Measurements from ENCODE around the gene DTD1.

The DTD1 gene

GRCh38 chr20:18724788-18725464 lies 137.1 kb downstream of the DTD1 start:
- no peak overlapping the region for H3K27ac ChIP-seq (ENCODE audit: low read depth, low read length)
- H3K9me2 ChIP-seq (replicated peaks; ENCODE audit: insufficient read depth, low read length): no peaks in the 10 kb centered on the region
- no peak overlapping the region for H3K4me2 ChIP-seq (ENCODE audit: low read depth, low read length, poor library complexity, severe bottlenecking)
- no peaks in the 10 kb centered on the region for H3K36me3 ChIP-seq (ENCODE audit: low read length)
- no peaks in the 10 kb centered on the region for H3K79me2 ChIP-seq (ENCODE audit: insufficient read depth, low read length)
- H3K9ac ChIP-seq (ENCODE audit: low read length): no peak overlapping the region
- H3K4me3 ChIP-seq (ENCODE audit: insufficient read depth, low read length, poor library complexity, severe bottlenecking): no peak overlapping the region
- H2AFZ ChIP-seq (ENCODE audit: low read depth, low read length, severe bottlenecking): no peak overlapping the region
- H3F3A ChIP-seq (ENCODE audit: insufficient read depth): no peaks in the 10 kb centered on the region
- no peaks in the 10 kb centered on the region for H3K9me3 ChIP-seq (ENCODE audit: insufficient read depth, low read length)
- no peaks in the 10 kb centered on the region; the same call in 1 of the 2 replicates for H4K20me1 ChIP-seq (ENCODE audit: low read depth, low read length)
- H3K27me3 ChIP-seq (ENCODE audit: low read length): no peaks in the 10 kb centered on the region
- TF ChIP-seq EZH2phosphoT487 (conservative IDR thresholded peaks at IDR 0.05; ENCODE audit: low read length) (no peak), CTCF (IDR thresholded peaks at IDR 0.05; ENCODE audit: insufficient read depth, low read length, poor library complexity, severe bottlenecking) (no peak)

GRCh38 chr20:18727032-18727508 lies 139.2 kb downstream of the DTD1 start:
- no peaks in the 10 kb centered on the region for H3F3A ChIP-seq (ENCODE audit: insufficient read depth)
- no peaks in the 10 kb centered on the region for H3K79me2 ChIP-seq (ENCODE audit: insufficient read depth, low read length)
- no peak overlapping the region for H2AFZ ChIP-seq (ENCODE audit: low read depth, low read length, severe bottlenecking)
- no peak overlapping the region for H3K9ac ChIP-seq (ENCODE audit: low read length)
- no peak overlapping the region for H3K4me3 ChIP-seq (ENCODE audit: insufficient read depth, low read length, poor library complexity, severe bottlenecking)
- H3K9me3 ChIP-seq (ENCODE audit: insufficient read depth, low read length): no peaks in the 10 kb centered on the region
- H4K20me1 ChIP-seq (ENCODE audit: low read depth, low read length): no peaks in the 10 kb centered on the region; the same call in 1 of the 2 replicates
- H3K9me2 ChIP-seq (replicated peaks; ENCODE audit: insufficient read depth, low read length): no peaks in the 10 kb centered on the region
- no peaks in the 10 kb centered on the region for H3K27me3 ChIP-seq (ENCODE audit: low read length)
- H3K4me2 ChIP-seq (ENCODE audit: low read depth, low read length, poor library complexity, severe bottlenecking): no peak overlapping the region
- H3K36me3 ChIP-seq (ENCODE audit: low read length): no peaks in the 10 kb centered on the region
- no peak overlapping the region for H3K27ac ChIP-seq (ENCODE audit: low read depth, low read length)
- TF ChIP-seq EZH2phosphoT487 (conservative IDR thresholded peaks at IDR 0.05; ENCODE audit: low read length) (no peak), CTCF (IDR thresholded peaks at IDR 0.05; ENCODE audit: insufficient read depth, low read length, poor library complexity, severe bottlenecking) (no peak)

GRCh38 chr20:18728165-18728869 lies 140.5 kb downstream of the DTD1 start:
- H3K27ac ChIP-seq (ENCODE audit: low read depth, low read length): peak overlapping the region; percentile 17; the same call in 1 of the 2 replicates

More at GRCh38 chr20:18728165-18728869, 140.5 kb downstream of the DTD1 start:
- Histone ChIP-seq H3K9me2 (replicated peaks; ENCODE audit: insufficient read depth, low read length) (no peaks in the 10 kb centered on the region), H3K9ac (ENCODE audit: low read length) (no peak overlapping the region), H3K9me3 (ENCODE audit: insufficient read depth, low read length) (no peaks in the 10 kb centered on the region), H3K36me3 (ENCODE audit: low read length) (no peaks in the 10 kb centered on the region), H3F3A (ENCODE audit: insufficient read depth) (no peaks in the 10 kb centered on the region), H3K79me2 (ENCODE audit: insufficient read depth, low read length) (no peaks in the 10 kb centered on the region), H2AFZ (ENCODE audit: low read depth, low read length, severe bottlenecking) (no peak overlapping the region), H4K20me1 (ENCODE audit: low read depth, low read length) (no peaks in the 10 kb centered on the region; the same call in 1 of the 2 replicates), H3K27me3 (ENCODE audit: low read length) (no peaks in the 10 kb centered on the region), H3K4me2 (ENCODE audit: low read depth, low read length, poor library complexity, severe bottlenecking) (peak overlapping the region; percentile 30), H3K4me3 (ENCODE audit: insufficient read depth, low read length, poor library complexity, severe bottlenecking) (no peak overlapping the region)
- TF ChIP-seq CTCF (IDR thresholded peaks at IDR 0.05; ENCODE audit: insufficient read depth, low read length, poor library complexity, severe bottlenecking) (no peak), EZH2phosphoT487 (conservative IDR thresholded peaks at IDR 0.05; ENCODE audit: low read length) (no peak)

Measured in SU-DHL-6 (cell line).